NCI-H1694 treated with DMSO at 0.1 percent for 48 hours (cell line): ENCODE measurements around the gene OR5AL1.
"Not testable (repeated sequence)": the region's sequence is repeated elsewhere in the genome, so short reads cannot be mapped to it uniquely, and the experiment has no call there.

Source experiments
- DNase-seq: peaks from one replicate; lab custom pipeline; 2025; lab: John Stamatoyannopoulos, UW

The OR5AL1 gene

GRCh38 chr11:56412396-56412795, at the start of gene OR5AL1:
Gene OR5AL1, plus strand, starts transcription at chr11:56412696.
- DNase-seq = no peak

DNA sequence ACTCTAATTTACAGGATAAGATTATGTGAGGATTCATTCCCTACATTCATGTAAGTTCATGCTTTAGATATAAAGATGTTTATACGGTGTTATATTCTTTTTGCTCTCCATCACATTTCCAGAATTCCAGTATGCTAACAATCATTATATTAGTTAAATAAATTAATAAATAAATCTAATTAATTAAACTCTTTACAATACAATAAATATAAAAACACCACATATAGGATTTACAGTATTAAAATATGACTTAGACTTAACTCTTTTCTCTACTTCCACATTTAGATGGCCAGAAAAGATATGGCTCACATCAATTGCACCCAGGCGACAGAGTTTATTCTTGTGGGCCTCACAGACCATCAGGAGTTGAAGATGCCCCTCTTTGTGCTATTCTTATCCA, 37.2 kb upstream of the OR5AL1 start, which contains the start of gene OR8U1:
OR8U1 (plus strand) TSS at position 301 of the 400 bp plus-strand sequence; CDS start at position 301, 0 bp downstream.
- no peak for DNase-seq

DNA sequence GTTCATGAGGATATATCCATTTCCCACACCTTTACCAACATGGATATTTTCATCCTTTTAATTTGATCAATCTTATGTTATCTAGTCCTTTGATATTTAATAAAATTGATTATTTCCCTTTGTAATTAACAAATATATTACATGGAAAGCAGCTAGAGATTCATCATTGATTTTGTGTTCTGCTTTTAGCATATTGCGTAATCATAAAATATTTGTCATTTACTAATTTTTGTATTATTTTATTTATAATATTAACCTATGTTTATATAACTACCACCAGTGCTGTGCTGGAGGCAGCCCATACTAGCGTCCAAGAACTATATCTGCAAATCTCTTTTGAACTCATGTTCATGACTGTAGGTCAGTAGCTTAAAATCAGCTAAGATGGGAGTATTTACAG, 32.4 kb upstream of the OR5AL1 start:
- no peak for DNase-seq

GRCh38 chr11:56394381-56394780, 18.1 kb upstream of the OR5AL1 start:
- no peak for DNase-seq

DNA sequence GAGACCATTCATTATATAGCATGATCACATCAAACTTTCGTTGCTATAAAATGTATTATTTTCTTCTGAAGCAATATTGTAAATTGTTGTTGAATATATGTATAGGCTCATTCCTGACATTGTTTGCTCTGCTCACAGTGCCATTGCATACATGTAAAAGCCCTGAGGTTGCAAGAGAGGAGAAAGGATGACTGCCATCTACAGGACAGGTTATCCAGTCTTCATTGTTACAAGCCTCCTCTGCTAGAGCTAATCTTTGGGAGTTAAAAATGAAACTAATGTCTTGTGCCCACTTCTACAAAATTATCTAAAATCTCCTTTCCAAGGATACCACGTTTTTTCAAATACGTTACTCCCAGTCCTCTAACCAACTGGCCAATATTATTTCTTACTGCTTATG, 16.4 kb upstream of the OR5AL1 start:
- DNase-seq = no peak

GRCh38 chr11:56401858-56402461, 10.5 kb upstream of the OR5AL1 start:
- DNase-seq = not testable (repeated sequence)

- DNase-seq = no peak
Observed at GRCh38 chr11:56404393-56404792, 8.1 kb upstream of the OR5AL1 start.

DNA sequence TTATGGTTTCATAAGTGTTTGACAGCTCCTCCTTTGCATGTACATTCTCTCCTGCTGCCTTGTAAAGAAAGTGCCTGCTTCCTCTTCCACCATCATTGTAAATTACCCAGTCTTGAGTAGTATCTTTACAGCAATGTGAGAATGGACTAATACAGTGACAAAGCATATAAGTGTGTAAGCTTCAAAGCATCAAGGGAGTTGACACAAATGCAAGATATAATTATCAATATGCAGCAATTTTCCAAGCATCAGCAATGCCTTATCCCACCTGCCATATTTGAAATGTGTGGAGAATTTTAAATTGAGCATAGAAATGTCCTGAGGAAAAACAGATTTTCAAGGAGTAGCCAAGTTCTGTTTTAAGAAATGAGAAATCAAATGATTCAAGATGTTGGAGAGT, 1.7 kb upstream of the OR5AL1 start:
- DNase-seq = no peak

GRCh38 chr11:56453521-56453920, 41.0 kb downstream of the OR5AL1 start:
- DNase-seq = no peak

DNA sequence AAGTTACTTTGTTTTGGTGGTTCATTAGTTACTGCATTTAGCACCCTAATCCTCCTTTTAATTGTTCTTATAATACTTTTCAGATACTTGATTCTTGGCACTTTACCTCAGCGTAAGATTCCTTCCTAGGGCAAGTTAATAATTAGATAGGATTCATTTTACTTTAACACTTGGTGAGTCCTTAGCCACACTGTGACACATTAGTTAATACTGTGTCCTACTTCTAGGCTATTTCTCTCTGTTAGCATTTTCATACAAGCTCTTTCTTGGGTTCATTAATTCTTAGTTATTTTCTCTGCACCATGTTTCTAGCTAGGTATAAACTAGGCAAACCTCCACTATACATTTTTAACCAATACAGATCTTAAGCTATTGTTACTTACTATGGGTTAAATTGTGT, 44.6 kb downstream of the OR5AL1 start:
- DNase-seq = no peak
